Measurements from ENCODE around the gene CFAP61.

CFAP61 gene

DNA sequence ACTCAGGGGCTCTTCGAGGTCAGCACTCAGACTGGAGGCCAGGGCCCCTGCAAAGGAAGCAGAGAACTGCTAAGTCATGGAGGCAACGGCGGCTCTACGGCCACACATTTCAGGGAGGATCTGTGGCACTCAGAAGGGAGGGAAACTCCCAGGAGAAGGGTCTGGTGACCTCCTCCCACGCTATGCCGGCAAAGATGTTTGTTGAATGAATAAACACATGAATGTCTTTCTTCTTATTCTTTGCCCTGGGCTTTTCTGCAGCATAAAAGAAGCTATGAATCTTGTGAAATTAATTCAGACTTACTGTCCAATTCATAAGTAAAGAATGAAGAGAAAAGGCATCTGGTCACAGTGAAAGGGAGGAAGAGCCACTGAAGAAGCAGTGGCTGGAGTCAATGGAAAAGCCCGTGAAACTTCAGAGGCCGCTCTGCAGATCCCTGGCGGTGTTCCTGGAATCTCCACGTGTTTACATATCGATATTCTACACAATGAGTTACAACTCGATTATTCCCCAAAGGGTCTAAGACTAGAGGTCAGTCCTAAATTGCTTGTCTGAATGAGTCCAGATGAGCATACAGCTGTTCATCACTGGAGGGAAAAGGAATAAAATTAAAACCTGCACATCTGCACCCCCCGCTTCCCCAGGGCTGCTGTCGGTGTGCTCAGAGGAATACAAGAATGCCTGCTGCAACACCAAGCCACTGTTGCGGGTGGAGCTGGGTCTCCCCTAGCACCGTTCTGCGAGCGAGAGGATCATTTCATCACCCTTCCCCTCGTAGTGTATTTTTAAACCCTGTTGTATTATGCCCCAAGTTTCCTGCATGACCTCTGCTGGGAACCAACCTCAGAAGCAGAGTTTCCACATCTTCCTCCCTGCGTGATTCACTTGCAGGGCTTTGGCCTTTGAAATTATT is 341.1 kb downstream of the CFAP61 start:
- Histone ChIP-seq H3K14ac (ENCODE audit: low read length) (no peak overlapping the region), H3K4ac (ENCODE audit: low read depth, low read length) (no peak overlapping the region), H2BK120ac (ENCODE audit: insufficient read depth, low read length, poor library complexity) (no peak overlapping the region), H3K4me2 (ENCODE audit: low read length) (no peak overlapping the region), H3K79me1 (ENCODE audit: low read length) (no peaks in the 10 kb centered on the region), H3K27me3 (ENCODE audit: insufficient read depth, low read length) (no peaks in the 10 kb centered on the region), H3K9me3 (ENCODE audit: insufficient read depth, low read depth, low read length) (no peaks in the 10 kb centered on the region), H3K27ac (ENCODE audit: low read depth, low read length) (no peak overlapping the region), H3K18ac (ENCODE audit: low read length) (no peak overlapping the region), H4K91ac (ENCODE audit: low read depth, low read length) (no peak overlapping the region), H4K12ac (ENCODE audit: low read depth, low read length) (no peak overlapping the region), H3K36me3 (ENCODE audit: control insufficient read depth in 1 of 2, insufficient read depth in 2 of 2, low read length in 2 of 2) (peaks cover 0 to 4% of the 10 kb centered on the region in 2 experiments), H2AFZ (ENCODE audit: insufficient read depth, low read length, poor library complexity) (no peak overlapping the region), H3K9ac (ENCODE audit: low read length) (no peak overlapping the region), H4K8ac (ENCODE audit: low read depth, low read length) (no peak overlapping the region), H3K4me3 (ENCODE audit: low read depth, low read length) (no peak overlapping the region), H2BK5ac (ENCODE audit: low read depth, low read length, poor library complexity) (no peak overlapping the region), H3K79me2 (ENCODE audit: control insufficient read depth, insufficient read depth, low read length, poor library complexity) (no peaks in the 10 kb centered on the region), H3K4me1 (ENCODE audit: control insufficient read depth in 1 of 2, insufficient read depth in 2 of 2, low read length in 2 of 2) (no peaks in the 10 kb centered on the region), H3K23ac (ENCODE audit: low read length) (no peak overlapping the region), H2AK5ac (ENCODE audit: low read length) (no peak overlapping the region), H2BK12ac (ENCODE audit: low read length) (no peak overlapping the region)
- WGBS (ENCODE audit: extremely low coverage, insufficient coverage, insufficient read length) = no CpG with 5 or more reads among the region's 20 CpGs
- peak; percentile 79 to 85 for DNase-seq

GRCh38 chr20:20395087-20395486 is 342.8 kb downstream of the CFAP61 start:
- no peaks in the 10 kb centered on the region for H3K27me3 ChIP-seq (ENCODE audit: insufficient read depth, low read length)
- H3K4me2 ChIP-seq (ENCODE audit: low read length) = no peak overlapping the region
- H3K79me2 ChIP-seq (ENCODE audit: control insufficient read depth, insufficient read depth, low read length, poor library complexity) = no peaks in the 10 kb centered on the region
- H3K4me3 ChIP-seq (ENCODE audit: low read depth, low read length) = peak overlapping the region; percentile 25
- no peaks in the 10 kb centered on the region for H3K4me1 ChIP-seq (ENCODE audit: control insufficient read depth in 1 of 2, insufficient read depth in 2 of 2, low read length in 2 of 2)
- no peak overlapping the region for H4K91ac ChIP-seq (ENCODE audit: low read depth, low read length)
- no peak overlapping the region for H2AK5ac ChIP-seq (ENCODE audit: low read length)
- H3K4ac ChIP-seq (ENCODE audit: low read depth, low read length) = no peak overlapping the region
- no peak overlapping the region for H4K8ac ChIP-seq (ENCODE audit: low read depth, low read length)
- no peak overlapping the region for H3K18ac ChIP-seq (ENCODE audit: low read length)
- H2BK120ac ChIP-seq (ENCODE audit: insufficient read depth, low read length, poor library complexity) = no peak overlapping the region
- H3K36me3 ChIP-seq (ENCODE audit: control insufficient read depth in 1 of 2, insufficient read depth in 2 of 2, low read length in 2 of 2) = peaks cover 0 to 4% of the 10 kb centered on the region in 2 experiments
- no peak overlapping the region for H2BK12ac ChIP-seq (ENCODE audit: low read length)
- H2BK5ac ChIP-seq (ENCODE audit: low read depth, low read length, poor library complexity) = no peak overlapping the region
- H3K23ac ChIP-seq (ENCODE audit: low read length) = no peak overlapping the region
- no peak overlapping the region for H3K27ac ChIP-seq (ENCODE audit: low read depth, low read length)
- H4K12ac ChIP-seq (ENCODE audit: low read depth, low read length) = no peak overlapping the region
- H2AFZ ChIP-seq (ENCODE audit: insufficient read depth, low read length, poor library complexity) = no peak overlapping the region
- no CpG with 5 or more reads among the region's 12 CpGs for WGBS (ENCODE audit: extremely low coverage, insufficient coverage, insufficient read length)
- H3K79me1 ChIP-seq (ENCODE audit: low read length) = no peaks in the 10 kb centered on the region
- no peak for DNase-seq
- H3K9me3 ChIP-seq (ENCODE audit: insufficient read depth, low read depth, low read length) = no peaks in the 10 kb centered on the region
- no peak overlapping the region for H3K9ac ChIP-seq (ENCODE audit: low read length)
- no peak overlapping the region for H3K14ac ChIP-seq (ENCODE audit: low read length)

GRCh38 chr20:20395903-20396568 is 343.7 kb downstream of the CFAP61 start:
- Histone ChIP-seq H2BK12ac (ENCODE audit: low read length) (no peak overlapping the region), H3K4me1 (ENCODE audit: control insufficient read depth in 1 of 2, insufficient read depth in 2 of 2, low read length in 2 of 2) (no peaks in the 10 kb centered on the region), H3K79me1 (ENCODE audit: low read length) (no peaks in the 10 kb centered on the region), H3K79me2 (ENCODE audit: control insufficient read depth, insufficient read depth, low read length, poor library complexity) (no peaks in the 10 kb centered on the region), H3K23ac (ENCODE audit: low read length) (no peak overlapping the region), H3K18ac (ENCODE audit: low read length) (no peak overlapping the region), H3K9me3 (ENCODE audit: insufficient read depth, low read depth, low read length) (no peaks in the 10 kb centered on the region), H4K8ac (ENCODE audit: low read depth, low read length) (no peak overlapping the region), H3K4me2 (ENCODE audit: low read length) (no peak overlapping the region), H2AFZ (ENCODE audit: insufficient read depth, low read length, poor library complexity) (no peak overlapping the region), H3K27ac (ENCODE audit: low read depth, low read length) (no peak overlapping the region), H2AK5ac (ENCODE audit: low read length) (no peak overlapping the region), H3K9ac (ENCODE audit: low read length) (no peak overlapping the region), H2BK5ac (ENCODE audit: low read depth, low read length, poor library complexity) (no peak overlapping the region), H3K4ac (ENCODE audit: low read depth, low read length) (no peak overlapping the region), H3K14ac (ENCODE audit: low read length) (no peak overlapping the region), H2BK120ac (ENCODE audit: insufficient read depth, low read length, poor library complexity) (no peak overlapping the region), H3K36me3 (ENCODE audit: control insufficient read depth in 1 of 2, insufficient read depth in 2 of 2, low read length in 2 of 2) (peaks cover 0 to 4% of the 10 kb centered on the region in 2 experiments), H3K27me3 (ENCODE audit: insufficient read depth, low read length) (no peaks in the 10 kb centered on the region), H4K12ac (ENCODE audit: low read depth, low read length) (no peak overlapping the region), H4K91ac (ENCODE audit: low read depth, low read length) (no peak overlapping the region), H3K4me3 (ENCODE audit: low read depth, low read length) (peak overlapping the region; percentile 60)
- no peak for DNase-seq
- no CpG with 5 or more reads among the region's 29 CpGs for WGBS (ENCODE audit: extremely low coverage, insufficient coverage, insufficient read length)

DNA sequence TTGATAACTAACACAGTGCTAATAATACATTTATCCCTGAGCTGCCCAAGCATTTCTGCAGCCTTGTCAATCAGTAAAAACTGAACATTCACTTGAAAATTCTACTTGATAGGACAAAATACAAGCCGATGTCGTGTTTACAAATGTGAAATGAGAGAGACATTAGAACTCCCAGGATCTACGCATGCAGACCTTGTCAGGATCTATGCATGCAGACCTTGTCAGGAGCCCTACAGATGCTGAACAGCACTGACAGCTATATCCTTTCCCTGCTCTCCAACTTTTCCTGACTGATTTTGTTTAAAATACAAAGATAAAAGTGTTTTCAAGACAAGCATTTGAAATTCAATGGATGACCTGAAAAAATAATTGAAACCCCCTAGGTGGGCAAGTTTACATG is 344.5 kb downstream of the CFAP61 start:
- peaks cover 0 to under 1% of the 10 kb centered on the region in 2 experiments for H3K36me3 ChIP-seq (ENCODE audit: control insufficient read depth in 1 of 2, insufficient read depth in 2 of 2, low read length in 2 of 2)
- H3K27me3 ChIP-seq (ENCODE audit: insufficient read depth, low read length) = no peaks in the 10 kb centered on the region
- H2BK120ac ChIP-seq (ENCODE audit: insufficient read depth, low read length, poor library complexity) = no peak overlapping the region
- no peak overlapping the region for H3K27ac ChIP-seq (ENCODE audit: low read depth, low read length)
- H4K8ac ChIP-seq (ENCODE audit: low read depth, low read length) = no peak overlapping the region
- H2AFZ ChIP-seq (ENCODE audit: insufficient read depth, low read length, poor library complexity) = no peak overlapping the region
- no peak overlapping the region for H4K12ac ChIP-seq (ENCODE audit: low read depth, low read length)
- no peak overlapping the region for H3K23ac ChIP-seq (ENCODE audit: low read length)
- H3K79me1 ChIP-seq (ENCODE audit: low read length) = no peaks in the 10 kb centered on the region
- H3K14ac ChIP-seq (ENCODE audit: low read length) = no peak overlapping the region
- H3K18ac ChIP-seq (ENCODE audit: low read length) = no peak overlapping the region
- no peak overlapping the region for H2BK12ac ChIP-seq (ENCODE audit: low read length)
- no peak overlapping the region for H3K4me2 ChIP-seq (ENCODE audit: low read length)
- peaks cover 2% of the 10 kb centered on the region for H3K9me3 ChIP-seq (ENCODE audit: insufficient read depth, low read depth, low read length)
- WGBS (ENCODE audit: extremely low coverage, insufficient coverage, insufficient read length) = no CpG with 5 or more reads among the region's 3 CpGs
- H3K4me3 ChIP-seq (ENCODE audit: low read depth, low read length) = no peak overlapping the region
- no peaks in the 10 kb centered on the region for H3K79me2 ChIP-seq (ENCODE audit: control insufficient read depth, insufficient read depth, low read length, poor library complexity)
- no peak overlapping the region for H2AK5ac ChIP-seq (ENCODE audit: low read length)
- H2BK5ac ChIP-seq (ENCODE audit: low read depth, low read length, poor library complexity) = no peak overlapping the region
- no peak for DNase-seq
- no peak overlapping the region for H3K4ac ChIP-seq (ENCODE audit: low read depth, low read length)
- H3K9ac ChIP-seq (ENCODE audit: low read length) = no peak overlapping the region
- H4K91ac ChIP-seq (ENCODE audit: low read depth, low read length) = no peak overlapping the region
- peaks cover under 1 to 1% of the 10 kb centered on the region in 2 experiments for H3K4me1 ChIP-seq (ENCODE audit: control insufficient read depth in 1 of 2, insufficient read depth in 2 of 2, low read length in 2 of 2)

Data from trophoblast cell (in vitro differentiated cells and primary cell).